ENCODE measurements around the gene ZKSCAN8. TPM values are rescaled to one million over a fixed set of nuclear protein-coding genes. Genes with fewer than 3 reads are reported as not detected.

ZKSCAN8 gene
- polyA plus RNA-seq, 3 donors = 0.49 to 7.9 (median 0.71) TPM

- no peak overlapping the region for H3K4me3 Mint-ChIP-seq
- H3K9ac ChIP-seq (ENCODE audit: insufficient read depth, low read length, poor library complexity, severe bottlenecking) = no peak overlapping the region
Measured at GRCh38 chr6:28171271-28171670, 29.6 kb downstream of the ZKSCAN8 start.

GRCh38 chr6:28172006-28172405 is 30.3 kb downstream of the ZKSCAN8 start:
- DNase-seq = no peak
- no peaks in the 10 kb centered on the region for H3K4me1 ChIP-seq (ENCODE audit: control insufficient read depth in 1 of 2, insufficient read depth in 2 of 2, low read length in 2 of 2)
- no CpG with 5 or more reads among the region's 2 CpGs for WGBS (ENCODE audit: insufficient coverage)
- no peaks in the 10 kb centered on the region for H3K9me3 ChIP-seq (replicated peaks in 1 of 2; ENCODE audit: control insufficient read depth in 1 of 2, insufficient read depth in 1 of 2, low read length in 2 of 2)
- Mint-ChIP-seq H3K9me3 (peaks cover 0 to 13% (median 5%) of the 10 kb centered on the region in 7 donors), H3K27me3 (ENCODE audit: low read depth in 3 of 3) (peaks cover 2 to 7% (median 3%) of the 10 kb centered on the region in 3 donors), H3K36me3 (no peaks in the 10 kb centered on the region), H3K27ac (no peak overlapping the region), H3K4me3 (no peak overlapping the region), H3K4me1 (no peaks in the 10 kb centered on the region)
- H3K4me3 ChIP-seq (replicated peaks in 1 of 3; ENCODE audit: low read depth in 2 of 3, low read length in 3 of 3) = no peak overlapping the region
- no peaks in the 10 kb centered on the region for H3K79me2 ChIP-seq (ENCODE audit: insufficient read depth, low read length)
- no peaks in the 10 kb centered on the region for H3K36me3 ChIP-seq (replicated peaks in 1 of 2; ENCODE audit: control insufficient read depth in 1 of 2, insufficient read depth in 2 of 2, low read length in 2 of 2)
- H2AFZ ChIP-seq (ENCODE audit: insufficient read depth, low read depth, low read length, poor library complexity, severe bottlenecking) = no peak overlapping the region
- no peak overlapping the region for H3K4me2 ChIP-seq (replicated peaks; ENCODE audit: extremely low read depth, low read length, poor library complexity, severe bottlenecking)
- TF ChIP-seq CTCF (IDR thresholded peaks at IDR 0.05) = no peak
- H4K20me1 ChIP-seq (ENCODE audit: insufficient read depth, low read length) = no peaks in the 10 kb centered on the region
- intact Hi-C loops (cut with micrococcal nuclease) = no loop called here
- peaks cover 0 to 7% of the 10 kb centered on the region in 2 donors for H3K27me3 ChIP-seq (ENCODE audit: control insufficient read depth in 2 of 2, insufficient read depth in 2 of 2, low read length in 2 of 2)
- H3K27ac ChIP-seq (ENCODE audit: low read depth in 1 of 2, low read length in 2 of 2) = no peak overlapping the region
- H3K9ac ChIP-seq (ENCODE audit: insufficient read depth, low read length, poor library complexity, severe bottlenecking) = no peak overlapping the region

More at GRCh38 chr6:28171271-28171670, 29.6 kb downstream of the ZKSCAN8 start:
- intact Hi-C loops (cut with micrococcal nuclease) = no loop called here
- no peaks in the 10 kb centered on the region for H3K36me3 ChIP-seq (replicated peaks in 1 of 2; ENCODE audit: control insufficient read depth in 1 of 2, insufficient read depth in 2 of 2, low read length in 2 of 2)
- Mint-ChIP-seq H3K4me1 (no peaks in the 10 kb centered on the region), H3K27ac (no peak overlapping the region), H3K27me3 (ENCODE audit: low read depth in 3 of 3) (peaks cover 2 to 7% (median 4%) of the 10 kb centered on the region in 3 donors), H3K36me3 (no peaks in the 10 kb centered on the region), H3K9me3 (peaks cover 0 to 16% (median 3%) of the 10 kb centered on the region in 7 donors)
- no peaks in the 10 kb centered on the region for H3K79me2 ChIP-seq (ENCODE audit: insufficient read depth, low read length)
- H3K4me2 ChIP-seq (replicated peaks; ENCODE audit: extremely low read depth, low read length, poor library complexity, severe bottlenecking) = no peak overlapping the region
- DNase-seq = no peak
- no peak overlapping the region for H2AFZ ChIP-seq (ENCODE audit: insufficient read depth, low read depth, low read length, poor library complexity, severe bottlenecking)
- H3K27ac ChIP-seq (ENCODE audit: low read depth in 1 of 2, low read length in 2 of 2) = no peak overlapping the region
- no peak for TF ChIP-seq CTCF (IDR thresholded peaks at IDR 0.05)
- no peak overlapping the region for H3K4me3 ChIP-seq (replicated peaks in 1 of 3; ENCODE audit: low read depth in 2 of 3, low read length in 3 of 3)
- no peaks in the 10 kb centered on the region for H3K9me3 ChIP-seq (replicated peaks in 1 of 2; ENCODE audit: control insufficient read depth in 1 of 2, insufficient read depth in 1 of 2, low read length in 2 of 2)
- H4K20me1 ChIP-seq (ENCODE audit: insufficient read depth, low read length) = no peaks in the 10 kb centered on the region
- peaks cover 0 to 6% of the 10 kb centered on the region in 2 donors for H3K27me3 ChIP-seq (ENCODE audit: control insufficient read depth in 2 of 2, insufficient read depth in 2 of 2, low read length in 2 of 2)
- WGBS (ENCODE audit: insufficient coverage) = 100% methylated on average over 2 of the region's 2 CpGs
- no peaks in the 10 kb centered on the region for H3K4me1 ChIP-seq (ENCODE audit: control insufficient read depth in 1 of 2, insufficient read depth in 2 of 2, low read length in 2 of 2)

All from CD14-positive monocyte (primary cell).